Stimulated activated naive CD8-positive, alpha-beta T cell treated with anti-CD3 and anti-CD28 coated beads, Interleukin-15, Interleukin-2, amounts not matched to agents 100 ng/mL and 50 ng/mL, for 24 hours (primary cell): ENCODE measurements around the gene CBFA2T3.

Experiments
- H3K27ac Mint-ChIP-seq: one replicate; pipeline ENCODE4 v1.8.0; 2021; ENCODE audit warnings: mild to moderate bottlenecking, mixed read lengths
- H3K27me3 Mint-ChIP-seq: one replicate; pipeline ENCODE4 v1.8.0; 2021; ENCODE audit warnings: mixed read lengths
- H3K36me3 Mint-ChIP-seq: one replicate; pipeline ENCODE4 v1.8.0; 2021; ENCODE audit warnings: low read depth, mixed read lengths
- H3K4me1 Mint-ChIP-seq: one replicate; pipeline ENCODE4 v1.8.0; 2021; ENCODE audit warnings: low read depth, mixed read lengths
- H3K4me3 Mint-ChIP-seq: one replicate; pipeline ENCODE4 v1.8.0; 2021; ENCODE audit warnings: mild to moderate bottlenecking, mixed read lengths
- H3K9me3 Mint-ChIP-seq: one replicate; pipeline ENCODE4 v1.8.0; 2021; ENCODE audit warnings: mixed read lengths

The CBFA2T3 gene

DNA sequence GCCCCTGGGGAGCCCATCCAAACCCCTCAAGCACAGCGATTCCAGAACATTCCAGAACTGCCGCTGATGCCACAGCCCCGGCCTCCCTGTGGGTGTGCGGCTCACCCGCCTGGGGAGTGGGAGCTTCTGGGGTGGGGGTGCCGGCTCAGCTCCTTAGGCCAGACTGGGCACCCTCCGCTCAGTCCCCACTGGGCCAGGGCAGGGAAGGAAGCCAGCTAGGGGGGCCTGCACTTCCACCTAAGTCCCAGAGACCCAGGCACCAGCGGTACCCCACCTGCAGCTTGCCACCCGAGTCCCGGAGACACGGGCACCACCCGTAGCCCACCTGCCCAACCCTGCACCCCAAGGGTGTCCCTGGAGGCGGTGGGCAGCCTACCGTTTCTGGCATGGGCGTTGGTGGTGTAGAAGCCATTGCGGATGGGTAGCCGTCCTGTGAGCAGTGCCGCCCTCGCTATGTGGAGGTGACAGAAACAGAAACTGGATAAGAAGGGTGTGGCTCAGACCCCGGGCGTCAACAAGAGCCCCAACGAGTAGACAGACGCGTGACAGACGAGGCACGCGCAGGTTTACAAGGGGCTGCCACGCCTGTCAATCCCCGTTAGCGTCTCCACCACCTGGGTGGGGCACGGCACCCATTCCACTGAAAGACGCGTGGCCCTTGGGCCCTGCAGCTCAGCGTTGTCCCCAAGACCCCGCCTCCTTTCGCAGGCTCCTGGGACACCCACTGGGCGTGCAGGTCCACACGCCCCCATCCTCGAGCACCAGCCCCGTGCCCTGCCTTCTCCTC, 135.3 kb downstream of the CBFA2T3 start:
- Mint-ChIP-seq H3K4me3 (no peak overlapping the region), H3K27ac (no peak overlapping the region), H3K27me3 (no peaks in the 10 kb centered on the region), H3K4me1 (no peaks in the 10 kb centered on the region), H3K9me3 (no peaks in the 10 kb centered on the region), H3K36me3 (no peaks in the 10 kb centered on the region)

DNA sequence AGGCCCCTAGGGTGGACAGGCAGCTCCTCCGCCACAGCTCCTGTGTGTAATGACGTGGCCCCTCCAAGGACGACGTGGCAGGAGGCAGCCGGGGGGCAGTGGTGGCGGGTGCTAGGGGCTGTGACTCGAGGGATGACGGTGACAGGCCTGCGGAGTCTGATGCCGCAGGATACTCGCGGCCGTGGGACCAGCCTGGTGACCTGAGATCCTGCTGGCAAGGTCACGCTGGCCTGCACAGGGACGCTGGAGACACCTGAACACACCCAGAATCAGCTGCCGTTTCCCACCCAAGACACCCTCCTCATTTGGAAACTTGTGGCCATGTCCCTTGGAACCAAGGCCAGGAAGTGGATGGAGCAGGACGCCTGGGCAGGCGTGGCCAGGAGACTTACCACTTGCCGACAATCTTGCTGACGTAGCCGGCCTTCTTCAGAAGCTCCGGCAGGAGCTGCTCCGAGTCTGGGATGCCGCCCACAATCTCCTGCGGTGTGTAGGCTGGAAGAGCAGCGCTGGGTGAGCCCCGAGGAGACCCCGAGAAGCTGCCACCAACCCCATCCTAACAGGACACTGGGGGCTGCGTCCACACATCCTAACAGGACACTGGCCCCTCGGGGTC, 136.3 kb downstream of the CBFA2T3 start:
- Mint-ChIP-seq H3K9me3 (no peaks in the 10 kb centered on the region), H3K4me1 (no peaks in the 10 kb centered on the region), H3K36me3 (no peaks in the 10 kb centered on the region), H3K27me3 (no peaks in the 10 kb centered on the region), H3K4me3 (no peak overlapping the region), H3K27ac (no peak overlapping the region)

DNA sequence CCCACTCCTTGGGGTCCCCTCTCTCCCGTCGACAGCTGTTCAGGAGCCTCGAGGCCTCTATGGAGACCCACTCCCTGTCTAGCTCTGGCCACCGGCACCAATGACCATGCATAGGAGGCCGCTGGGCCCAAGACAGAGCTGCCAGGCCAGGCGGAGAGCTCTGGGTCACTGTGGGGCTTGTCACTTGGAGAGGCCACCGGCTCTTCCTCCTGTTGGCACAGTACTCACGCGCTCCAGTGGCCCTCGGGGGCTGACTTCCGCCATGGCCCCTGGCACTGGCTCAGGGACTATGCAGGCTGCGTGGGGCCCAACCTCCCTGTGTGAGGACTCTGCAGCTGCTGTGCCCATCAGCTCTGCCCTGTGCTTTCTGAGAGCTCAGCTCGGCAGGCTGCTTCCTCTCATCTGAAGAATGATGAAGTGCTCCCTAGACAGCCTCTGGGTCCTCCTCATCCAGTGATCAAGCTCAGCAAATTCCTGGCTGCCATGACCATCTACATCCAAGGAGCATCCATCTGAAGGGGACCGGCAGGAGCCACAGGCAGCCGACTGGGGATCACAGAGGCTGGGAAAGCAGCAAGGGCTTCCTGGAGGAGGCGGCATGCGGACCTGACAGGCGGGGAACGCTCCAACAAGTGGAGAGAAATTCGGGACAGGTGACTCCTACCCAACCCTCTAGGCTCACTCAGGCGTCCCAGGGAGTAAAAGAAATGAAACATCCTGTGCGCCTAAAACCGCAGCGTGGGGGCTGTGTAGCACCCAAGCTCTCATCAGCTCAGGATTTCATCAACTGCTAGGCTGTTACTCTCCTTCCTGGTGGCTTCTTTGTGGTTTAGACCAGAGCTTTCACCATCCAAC, 137.0 kb downstream of the CBFA2T3 start:
- Mint-ChIP-seq H3K36me3 (no peaks in the 10 kb centered on the region), H3K9me3 (no peaks in the 10 kb centered on the region), H3K4me1 (no peaks in the 10 kb centered on the region), H3K27ac (no peak overlapping the region), H3K4me3 (no peak overlapping the region), H3K27me3 (no peaks in the 10 kb centered on the region)

DNA sequence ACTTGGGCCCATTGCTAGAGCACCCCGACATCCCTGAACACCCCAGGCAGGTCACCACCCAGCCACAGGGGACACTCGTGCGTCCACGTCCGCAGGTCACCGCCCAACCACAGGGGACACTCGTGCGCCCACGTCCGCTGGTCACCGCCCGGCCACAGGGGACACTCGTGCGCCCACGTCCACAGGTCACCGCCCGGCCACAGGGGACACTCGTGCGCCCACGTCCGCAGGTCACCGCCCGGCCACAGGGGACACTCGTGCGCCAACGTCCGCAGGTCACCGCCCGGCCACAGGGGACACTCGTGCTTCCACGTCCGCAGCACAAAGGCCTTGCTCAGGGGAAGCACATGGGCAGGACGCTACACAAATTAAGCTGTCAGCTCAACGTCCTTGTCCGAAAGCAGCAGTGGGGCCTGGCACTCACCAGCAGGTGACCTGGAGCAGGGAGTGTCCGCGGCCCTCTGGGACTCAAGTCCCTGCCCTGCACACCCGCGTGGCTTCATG, 137.9 kb downstream of the CBFA2T3 start:
- Mint-ChIP-seq H3K9me3 (no peaks in the 10 kb centered on the region), H3K4me3 (no peak overlapping the region), H3K36me3 (no peaks in the 10 kb centered on the region), H3K4me1 (no peaks in the 10 kb centered on the region), H3K27ac (no peak overlapping the region), H3K27me3 (no peaks in the 10 kb centered on the region)

DNA sequence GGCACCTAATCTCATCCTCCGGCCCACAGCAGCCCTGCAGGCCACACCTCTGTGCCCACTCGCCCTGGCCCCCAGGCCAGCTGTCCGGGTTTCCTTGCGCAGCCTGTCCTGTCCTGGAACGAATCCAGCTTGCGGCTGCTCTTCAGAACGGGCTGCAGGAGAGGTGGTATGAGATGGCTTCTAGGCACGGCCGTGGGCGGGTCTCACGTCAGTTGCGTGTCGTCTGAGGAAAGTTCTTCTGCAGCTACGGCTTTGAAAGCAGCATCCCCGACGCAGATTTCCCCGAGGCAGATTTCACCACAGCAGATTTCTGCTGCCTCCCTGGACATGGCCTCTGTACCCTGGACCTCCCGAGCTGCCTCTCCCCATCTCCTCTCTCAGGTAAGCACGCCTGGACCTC, 138.4 kb downstream of the CBFA2T3 start:
- no peaks in the 10 kb centered on the region for H3K27me3 Mint-ChIP-seq
- no peaks in the 10 kb centered on the region for H3K4me1 Mint-ChIP-seq
- no peaks in the 10 kb centered on the region for H3K36me3 Mint-ChIP-seq
- no peak overlapping the region for H3K27ac Mint-ChIP-seq
- no peak overlapping the region for H3K4me3 Mint-ChIP-seq
- no peaks in the 10 kb centered on the region for H3K9me3 Mint-ChIP-seq

DNA sequence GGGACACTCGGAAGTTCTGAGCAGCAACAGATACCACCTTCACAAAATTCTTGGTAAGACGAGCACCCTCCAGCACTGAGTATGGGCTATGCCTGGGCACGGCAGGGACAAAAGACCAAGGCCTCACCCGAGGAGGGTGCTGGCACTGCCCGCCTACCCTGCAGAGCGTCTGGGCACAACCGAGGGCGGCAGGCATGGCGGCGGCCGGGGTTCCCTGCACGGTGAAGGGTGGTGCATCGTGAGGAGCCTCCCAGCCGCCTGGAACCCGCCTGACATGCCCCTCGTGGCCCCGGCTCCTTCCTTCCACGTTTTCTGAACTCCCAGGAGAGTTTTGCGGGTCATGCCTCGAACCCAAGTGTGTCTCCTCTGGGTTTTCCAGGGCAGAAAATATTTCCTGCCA, 139.2 kb downstream of the CBFA2T3 start:
- Mint-ChIP-seq H3K27me3 (no peaks in the 10 kb centered on the region), H3K36me3 (no peaks in the 10 kb centered on the region), H3K9me3 (no peaks in the 10 kb centered on the region), H3K4me1 (no peaks in the 10 kb centered on the region), H3K4me3 (no peak overlapping the region), H3K27ac (no peak overlapping the region)

DNA sequence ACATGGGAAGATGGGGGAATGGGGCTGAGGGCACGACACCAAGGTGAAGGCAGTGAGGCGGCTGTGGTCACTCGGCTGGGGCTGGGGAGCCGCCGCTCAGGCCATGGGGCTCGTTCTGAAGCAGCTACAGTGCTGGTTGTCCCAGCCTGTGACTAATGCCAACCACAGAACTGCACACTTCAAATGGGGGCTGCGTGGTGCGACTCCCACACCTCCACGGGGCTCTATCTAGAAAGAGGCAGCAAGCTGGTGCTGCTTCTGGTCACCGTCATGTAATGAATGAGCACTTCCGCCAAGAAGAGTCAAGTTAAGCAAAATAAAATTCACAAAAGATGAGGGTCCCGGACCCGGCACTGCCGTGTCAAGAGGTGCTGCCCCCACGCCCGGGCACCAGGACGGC, 140.2 kb downstream of the CBFA2T3 start:
- H3K9me3 Mint-ChIP-seq = no peaks in the 10 kb centered on the region
- no peaks in the 10 kb centered on the region for H3K4me1 Mint-ChIP-seq
- no peak overlapping the region for H3K4me3 Mint-ChIP-seq
- H3K27me3 Mint-ChIP-seq = no peaks in the 10 kb centered on the region
- no peaks in the 10 kb centered on the region for H3K36me3 Mint-ChIP-seq
- no peak overlapping the region for H3K27ac Mint-ChIP-seq

DNA sequence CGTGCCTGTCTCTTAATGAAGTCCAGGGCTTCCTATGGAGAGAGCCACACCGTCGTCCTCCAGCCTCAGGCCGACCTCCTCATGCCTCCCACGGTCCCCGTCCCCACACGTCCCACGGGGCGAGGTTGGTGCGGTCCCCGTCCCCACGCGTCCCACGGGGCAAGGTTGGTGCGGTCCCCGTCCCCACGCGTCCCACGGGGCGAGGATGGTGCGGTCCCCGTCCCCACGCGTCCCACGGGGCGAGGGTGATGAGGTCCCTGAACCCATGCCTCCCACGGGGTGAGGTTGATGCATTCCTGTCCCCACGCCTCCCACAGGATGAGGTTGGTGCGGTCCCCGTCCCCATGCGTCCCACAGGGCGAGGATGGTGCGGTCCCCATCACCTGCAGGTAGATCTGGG, 141.2 kb downstream of the CBFA2T3 start:
- Mint-ChIP-seq H3K27ac (no peak overlapping the region), H3K9me3 (no peaks in the 10 kb centered on the region), H3K4me3 (no peak overlapping the region), H3K27me3 (no peaks in the 10 kb centered on the region), H3K36me3 (no peaks in the 10 kb centered on the region), H3K4me1 (no peaks in the 10 kb centered on the region)

DNA sequence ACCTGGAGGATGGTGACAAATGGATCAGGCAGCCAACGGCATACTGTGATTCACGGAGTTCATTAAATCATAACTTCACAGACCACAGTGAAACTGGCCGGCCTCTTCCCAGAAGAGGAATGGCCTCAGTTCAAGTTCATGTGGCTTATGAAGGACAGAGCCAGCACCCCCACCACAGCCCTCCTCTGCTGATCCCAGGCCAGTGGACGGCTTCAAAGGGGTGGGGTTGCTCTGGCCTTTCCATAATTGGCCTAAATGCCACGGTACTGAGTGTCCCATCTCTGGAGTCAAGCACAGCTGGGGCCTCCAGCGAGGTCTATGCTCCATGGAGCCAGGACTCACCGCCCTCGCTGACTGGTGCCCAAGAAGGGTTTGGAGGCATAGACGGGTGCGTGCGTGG, 141.6 kb downstream of the CBFA2T3 start:
- H3K27me3 Mint-ChIP-seq = no peaks in the 10 kb centered on the region

DNA sequence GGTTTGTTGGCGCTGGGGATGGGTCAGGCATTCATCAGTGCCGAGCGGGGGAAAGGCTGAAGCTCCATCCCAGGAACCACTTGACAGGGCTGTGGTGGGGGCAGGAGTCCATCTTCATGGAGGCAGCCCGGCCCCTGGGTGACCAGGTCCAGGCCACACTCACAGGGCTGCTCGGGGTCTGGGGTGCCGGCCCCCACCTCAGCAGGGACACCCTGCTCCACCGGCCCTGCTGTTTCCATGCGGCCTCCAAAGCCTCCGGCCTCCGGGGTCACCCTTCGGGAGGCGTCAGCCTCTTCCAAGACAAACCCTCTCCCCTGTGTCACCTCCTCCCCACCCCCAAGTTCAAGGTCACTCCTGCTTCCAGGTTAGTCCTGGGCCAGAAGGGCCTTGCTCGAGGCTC, 142.3 kb downstream of the CBFA2T3 start:
- H3K4me3 Mint-ChIP-seq = no peak overlapping the region
- no peaks in the 10 kb centered on the region for H3K36me3 Mint-ChIP-seq
- no peaks in the 10 kb centered on the region for H3K4me1 Mint-ChIP-seq
- H3K27ac Mint-ChIP-seq = no peak overlapping the region
- H3K27me3 Mint-ChIP-seq = no peaks in the 10 kb centered on the region
- H3K9me3 Mint-ChIP-seq = no peaks in the 10 kb centered on the region

More for the DNA sequence above, 141.6 kb downstream of the CBFA2T3 start:
- no peaks in the 10 kb centered on the region for H3K9me3 Mint-ChIP-seq
- no peaks in the 10 kb centered on the region for H3K36me3 Mint-ChIP-seq
- H3K4me3 Mint-ChIP-seq = no peak overlapping the region
- H3K27ac Mint-ChIP-seq = no peak overlapping the region
- H3K4me1 Mint-ChIP-seq = no peaks in the 10 kb centered on the region

DNA sequence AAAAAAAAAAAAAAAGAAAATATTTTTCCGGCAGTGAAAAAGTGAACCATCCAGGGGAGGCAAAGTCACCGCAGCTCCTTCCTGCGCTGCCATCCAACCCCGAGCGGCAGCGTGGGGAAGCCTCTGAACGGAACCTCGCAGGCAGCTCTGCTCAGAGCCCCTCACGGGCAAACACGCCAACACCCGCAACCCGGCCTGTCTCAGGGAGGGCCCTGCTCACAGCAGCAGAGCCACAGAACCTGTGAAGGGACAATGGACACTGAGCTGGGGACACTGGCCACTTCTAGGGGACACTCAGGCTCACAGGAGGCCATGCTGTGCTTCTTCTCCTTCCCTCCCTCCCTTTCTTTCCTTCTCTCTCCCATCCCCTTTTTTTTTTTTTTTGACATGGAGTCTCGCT, 143.9 kb downstream of the CBFA2T3 start:
- Mint-ChIP-seq H3K4me1 (no peaks in the 10 kb centered on the region), H3K27ac (no peak overlapping the region), H3K36me3 (no peaks in the 10 kb centered on the region), H3K4me3 (no peak overlapping the region), H3K27me3 (no peaks in the 10 kb centered on the region), H3K9me3 (no peaks in the 10 kb centered on the region)

DNA sequence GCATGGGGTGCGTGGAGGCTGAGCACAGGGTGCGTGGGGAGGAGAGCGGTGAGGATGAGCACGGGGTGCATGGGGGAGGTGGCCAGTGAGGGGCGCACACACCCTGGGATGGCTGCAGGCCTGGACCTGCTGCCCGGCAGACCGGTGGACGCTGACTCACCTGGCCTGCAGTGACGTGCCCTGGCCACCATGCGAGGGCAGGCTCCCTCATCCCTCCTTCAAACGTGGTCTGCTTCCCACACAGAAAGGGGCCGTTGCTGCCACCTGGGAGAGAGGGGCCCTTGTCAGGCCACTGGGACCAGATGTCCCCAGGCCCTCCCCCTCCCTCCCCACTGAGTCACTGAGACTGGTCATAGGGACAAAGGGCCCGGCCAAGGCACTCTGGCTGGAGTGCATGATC, 145.2 kb downstream of the CBFA2T3 start:
- Mint-ChIP-seq H3K36me3 (no peaks in the 10 kb centered on the region), H3K27me3 (no peaks in the 10 kb centered on the region), H3K4me3 (no peak overlapping the region), H3K9me3 (no peaks in the 10 kb centered on the region), H3K27ac (no peak overlapping the region), H3K4me1 (no peaks in the 10 kb centered on the region)

DNA sequence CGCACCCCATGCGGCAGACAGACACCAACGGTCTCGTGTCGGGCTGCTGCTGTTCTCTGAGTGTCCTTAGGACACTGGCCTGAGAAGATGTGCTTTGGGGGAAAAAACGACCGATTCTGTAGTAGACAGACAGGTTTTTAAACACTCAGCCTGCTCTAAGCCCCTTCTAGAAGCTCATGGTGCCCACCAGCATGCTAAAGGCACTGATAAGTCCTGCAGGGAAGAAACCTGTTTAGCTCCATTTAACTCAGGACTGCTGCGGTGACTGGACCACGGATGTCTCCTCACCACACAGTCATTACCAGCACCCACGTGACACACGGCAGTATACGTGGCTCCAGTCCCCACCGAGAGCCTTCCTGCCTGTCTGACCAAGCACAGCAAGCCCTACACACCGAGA, 146.2 kb downstream of the CBFA2T3 start:
- Mint-ChIP-seq H3K27me3 (no peaks in the 10 kb centered on the region), H3K4me3 (no peak overlapping the region), H3K27ac (no peak overlapping the region), H3K36me3 (no peaks in the 10 kb centered on the region), H3K9me3 (no peaks in the 10 kb centered on the region), H3K4me1 (no peaks in the 10 kb centered on the region)

DNA sequence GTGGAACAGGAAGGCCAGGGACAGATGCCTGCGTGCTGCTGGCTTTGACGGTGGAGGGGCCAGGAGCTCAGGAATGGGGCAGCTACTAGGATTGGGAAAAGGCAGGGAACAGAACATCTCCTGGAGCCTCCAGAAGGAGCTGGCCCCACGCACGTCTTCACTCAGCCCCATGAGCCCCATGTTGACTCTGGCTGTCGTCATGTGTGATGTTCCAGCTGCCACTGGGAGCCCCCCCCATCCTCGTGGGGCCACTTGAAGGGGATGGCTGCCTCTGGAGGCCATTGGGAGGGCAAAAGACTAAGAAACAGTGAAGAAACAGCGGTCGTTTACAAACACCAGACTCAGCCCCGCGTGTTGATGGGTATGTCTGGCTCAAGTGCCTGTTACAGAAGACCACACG, 146.7 kb downstream of the CBFA2T3 start:
- no peak overlapping the region for H3K27ac Mint-ChIP-seq

DNA sequence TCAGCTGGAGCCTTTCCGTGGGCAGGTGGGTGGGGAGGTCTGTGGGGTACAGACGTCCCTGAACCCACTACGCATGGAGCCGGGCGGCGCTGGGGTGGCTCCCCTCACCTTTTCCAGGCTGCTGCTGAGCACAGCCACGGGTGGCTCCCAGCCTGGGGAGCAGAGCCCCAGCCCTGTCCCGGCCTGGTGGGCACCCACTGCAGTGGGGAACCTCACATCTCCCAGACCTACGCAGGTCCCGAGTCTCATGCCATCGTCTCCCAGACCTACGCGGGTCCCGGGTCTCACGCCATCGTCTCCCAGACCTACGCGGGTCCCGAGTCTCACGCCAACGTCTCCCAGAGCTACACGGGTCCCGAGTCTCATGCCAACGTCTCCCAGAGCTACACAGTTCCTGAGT, 148.3 kb downstream of the CBFA2T3 start:
- H3K9me3 Mint-ChIP-seq = no peaks in the 10 kb centered on the region
- H3K4me3 Mint-ChIP-seq = no peak overlapping the region
- H3K27ac Mint-ChIP-seq = no peak overlapping the region
- H3K27me3 Mint-ChIP-seq = no peaks in the 10 kb centered on the region
- H3K4me1 Mint-ChIP-seq = no peaks in the 10 kb centered on the region
- no peaks in the 10 kb centered on the region for H3K36me3 Mint-ChIP-seq

More for the DNA sequence above, 146.7 kb downstream of the CBFA2T3 start:
- Mint-ChIP-seq H3K9me3 (no peaks in the 10 kb centered on the region), H3K4me3 (no peak overlapping the region), H3K36me3 (no peaks in the 10 kb centered on the region), H3K4me1 (no peaks in the 10 kb centered on the region), H3K27me3 (no peaks in the 10 kb centered on the region)
